Fibroblast of lung (primary cell): ENCODE results near the gene NCF4. TPM values are rescaled to one million over a fixed set of nuclear protein-coding genes. Genes with fewer than 3 reads are reported as not detected.

Source experiments
- DNase-seq, 2 donors: peaks; one replicate each; pipeline versions ENCODE4 v3.0.0 to v3.0.0-alpha.2; 2010; ENCODE audit warnings: low read depth in 2 of 2
- H2AFZ ChIP-seq: 2 replicates; pipeline ENCODE4 v1.5.1; 2012; ENCODE audit warnings: low read length, control low read depth, inconsistent platforms
- H3K27ac ChIP-seq: 2 replicates; pipeline ENCODE4 v1.5.1; 2011; ENCODE audit warnings: low read length, control low read depth; ENCODE audit not compliant: insufficient read depth
- H3K27me3 ChIP-seq: 2 replicates; pipeline ENCODE4 v1.5.1; 2011; ENCODE audit warnings: mild to moderate bottlenecking, low read length; ENCODE audit not compliant: control insufficient read depth, insufficient read depth
- H3K36me3 ChIP-seq: 2 replicates; pipeline ENCODE4 v1.5.1; 2011; ENCODE audit warnings: low read length; ENCODE audit not compliant: control insufficient read depth, insufficient read depth
- H3K4me1 ChIP-seq: 2 replicates; pipeline ENCODE4 v1.5.1; 2011; ENCODE audit warnings: low read length; ENCODE audit not compliant: control insufficient read depth, insufficient read depth; ENCODE audit errors: extremely low read depth
- H3K4me2 ChIP-seq: 2 replicates; pipeline ENCODE4 v1.5.1; 2011; ENCODE audit warnings: low read length, control low read depth; ENCODE audit not compliant: insufficient read depth; ENCODE audit errors: extremely low read depth
- H3K4me3 ChIP-seq, 4 experiments: fragments of 200-600 bp in 1 of 4; sonication (generic) in 1 of 4; replicated peaks in 1 of 4; 2 replicates each; pipeline ENCODE4 v1.5.1; 2011 to 2016; ENCODE audit warnings: low read length in 4 of 4, low read depth in 3 of 4, mild to moderate bottlenecking in 3 of 4, control low read depth in 2 of 4, inconsistent platforms in 1 of 4, mixed read lengths in 1 of 4; ENCODE audit not compliant: insufficient read depth in 1 of 4; ENCODE audit errors: control extremely low read depth in 1 of 4
- H3K79me2 ChIP-seq: 2 replicates; pipeline ENCODE4 v1.5.1; 2012; ENCODE audit warnings: mild to moderate bottlenecking, low read length, inconsistent platforms; ENCODE audit not compliant: control insufficient read depth, insufficient read depth
- H3K9ac ChIP-seq: 2 replicates; pipeline ENCODE4 v1.5.1; 2011; ENCODE audit warnings: mild to moderate bottlenecking, low read length, control low read depth; ENCODE audit not compliant: insufficient read depth
- H3K9me3 ChIP-seq: 2 replicates; pipeline ENCODE4 v1.5.1; 2012; ENCODE audit warnings: low read depth, low read length; ENCODE audit not compliant: control insufficient read depth, insufficient read depth
- H4K20me1 ChIP-seq: 2 replicates; pipeline ENCODE4 v1.5.1; 2011; ENCODE audit warnings: low read length; ENCODE audit not compliant: control insufficient read depth, insufficient read depth; ENCODE audit errors: extremely low read depth
- EZH2 ChIP-seq: IDR thresholded peaks from 2 replicates; pipeline ENCODE4 v1.5.1; 2012; ENCODE audit warnings: low read length, control low read depth, mild to moderate bottlenecking; ENCODE audit errors: missing control alignments
- polyA plus RNA-seq, 2 donors: library from polyadenylated mRNA; depleted of rRNA in 1 of 2; stranded (reverse) in 1 of 2; unstranded in 1 of 2; fragments of >200 nt; gene quantifications; 2 replicates each; pipeline ENCODE4 v1.2.1, GENCODE V29; 2011 to 2012; ENCODE audit warnings: missing spikeins in 1 of 2
- total RNA-seq: library from RNA; depleted of rRNA; stranded (reverse); fragments of >200 nt; gene quantifications from 2 replicates; pipeline ENCODE4 v1.2.1, GENCODE V29; 2014
- TF ChIP-seq, protein P1 (sequence below), 2 donors: IDR thresholded peaks in 1 of 2; conservative IDR thresholded peaks in 1 of 2; 1 replicate in 1 of 2; 2 replicates in 1 of 2; pipeline ENCODE4 v1.5.1; 2011 to 2012; ENCODE audit warnings: low read length in 2 of 2, control low read depth in 1 of 2, inconsistent platforms in 1 of 2, low read depth in 1 of 2, mild to moderate bottlenecking in 1 of 2

Gene NCF4
- total and polyA plus RNA-seq, 2 donors (not counting 1 experiment from before 2014, with no cell fraction given) = not detected

GRCh38 chr22:36911887-36912661 lies 51.3 kb downstream of the NCF4 start:
- peaks cover 3% of the 10 kb centered on the region for H3K27me3 ChIP-seq
- no peaks in the 10 kb centered on the region for H3K4me1 ChIP-seq
- no peak overlapping the region for H3K4me3 ChIP-seq
- H3K9me3 ChIP-seq = no peaks in the 10 kb centered on the region
- DNase-seq = peak in 1 of 2 donors; percentile 30
- no peaks in the 10 kb centered on the region for H3K79me2 ChIP-seq
- TF ChIP-seq, protein P1, sequence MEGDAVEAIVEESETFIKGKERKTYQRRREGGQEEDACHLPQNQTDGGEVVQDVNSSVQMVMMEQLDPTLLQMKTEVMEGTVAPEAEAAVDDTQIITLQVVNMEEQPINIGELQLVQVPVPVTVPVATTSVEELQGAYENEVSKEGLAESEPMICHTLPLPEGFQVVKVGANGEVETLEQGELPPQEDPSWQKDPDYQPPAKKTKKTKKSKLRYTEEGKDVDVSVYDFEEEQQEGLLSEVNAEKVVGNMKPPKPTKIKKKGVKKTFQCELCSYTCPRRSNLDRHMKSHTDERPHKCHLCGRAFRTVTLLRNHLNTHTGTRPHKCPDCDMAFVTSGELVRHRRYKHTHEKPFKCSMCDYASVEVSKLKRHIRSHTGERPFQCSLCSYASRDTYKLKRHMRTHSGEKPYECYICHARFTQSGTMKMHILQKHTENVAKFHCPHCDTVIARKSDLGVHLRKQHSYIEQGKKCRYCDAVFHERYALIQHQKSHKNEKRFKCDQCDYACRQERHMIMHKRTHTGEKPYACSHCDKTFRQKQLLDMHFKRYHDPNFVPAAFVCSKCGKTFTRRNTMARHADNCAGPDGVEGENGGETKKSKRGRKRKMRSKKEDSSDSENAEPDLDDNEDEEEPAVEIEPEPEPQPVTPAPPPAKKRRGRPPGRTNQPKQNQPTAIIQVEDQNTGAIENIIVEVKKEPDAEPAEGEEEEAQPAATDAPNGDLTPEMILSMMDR (conservative IDR thresholded peaks at IDR 0.05 in 1 of 2, IDR thresholded peaks at IDR 0.05 in 1 of 2; ENCODE audit: low read depth in 1 of 2, low read length in 2 of 2) = no peak
- TF ChIP-seq EZH2 = no peak
- no peaks in the 10 kb centered on the region for H4K20me1 ChIP-seq
- H3K36me3 ChIP-seq = no peaks in the 10 kb centered on the region
- no peak overlapping the region for H3K27ac ChIP-seq
- H3K9ac ChIP-seq = no peak overlapping the region
- H2AFZ ChIP-seq = no peak overlapping the region
- no peak overlapping the region for H3K4me2 ChIP-seq

GRCh38 chr22:36912694-36913426 lies 52.1 kb downstream of the NCF4 start:
- H2AFZ ChIP-seq = no peak overlapping the region
- no peak for DNase-seq
- no peaks in the 10 kb centered on the region for H3K36me3 ChIP-seq
- TF ChIP-seq, protein P1 (conservative IDR thresholded peaks at IDR 0.05 in 1 of 2, IDR thresholded peaks at IDR 0.05 in 1 of 2; ENCODE audit: low read depth in 1 of 2, low read length in 2 of 2) = no peak
- TF ChIP-seq EZH2 = no peak
- H3K79me2 ChIP-seq = no peaks in the 10 kb centered on the region
- no peak overlapping the region for H3K9ac ChIP-seq
- no peaks in the 10 kb centered on the region for H4K20me1 ChIP-seq
- no peaks in the 10 kb centered on the region for H3K9me3 ChIP-seq
- no peak overlapping the region for H3K4me2 ChIP-seq
- H3K27me3 ChIP-seq = peaks cover 3% of the 10 kb centered on the region
- H3K4me3 ChIP-seq = no peak overlapping the region
- no peak overlapping the region for H3K27ac ChIP-seq
- no peaks in the 10 kb centered on the region for H3K4me1 ChIP-seq
